SK-N-SH (cell line): Measurements from ENCODE around the gene PUS10.

Experiments
- FOXM1 ChIP-seq: IDR thresholded peaks from 2 replicates; pipeline ENCODE4 v1.4.0; 2012; ENCODE audit warnings: low read depth, mild to moderate bottlenecking
- POLR2AphosphoS5 ChIP-seq: IDR thresholded peaks from 2 replicates; pipeline ENCODE4 v1.6.1; 2012; ENCODE audit warnings: low read depth, low read length
- RFX5 ChIP-seq: IDR thresholded peaks from 2 replicates; pipeline ENCODE4 v1.6.1; 2012; ENCODE audit warnings: mild to moderate bottlenecking, improper control_type of control experiment, low read length
- TAF1 ChIP-seq: IDR thresholded peaks from 2 replicates; pipeline ENCODE4 v1.6.1; 2012; ENCODE audit warnings: low read depth, mild to moderate bottlenecking, low read length, moderate library complexity, borderline replicate concordance

DNA sequence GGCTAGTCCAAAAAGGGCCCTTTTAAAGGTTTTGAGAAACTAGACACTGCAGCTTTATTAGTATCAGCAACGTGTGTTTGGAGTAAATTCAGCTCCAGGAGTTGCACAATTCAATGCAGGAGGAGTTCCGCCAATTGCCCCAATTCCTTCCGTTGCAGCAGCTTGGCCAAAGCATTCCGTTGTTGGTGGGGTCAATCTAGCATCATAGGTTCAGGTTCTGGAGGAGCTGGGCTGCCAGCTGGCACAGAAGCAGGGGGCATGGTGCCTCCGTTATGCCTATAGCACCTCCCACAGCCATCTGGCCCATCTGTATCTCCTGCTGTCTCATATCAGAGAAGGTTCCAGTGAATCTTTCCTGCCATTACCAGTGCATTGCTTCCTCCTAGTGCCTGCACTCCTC, 81.3 kb downstream of the PUS10 start:
- no peak for TF ChIP-seq POLR2AphosphoS5
- no peak for TF ChIP-seq RFX5
- TF ChIP-seq TAF1 = no peak
- no peak for TF ChIP-seq FOXM1
